Cardiac muscle cell (in vitro differentiated cells and primary cell): ENCODE data around the gene RUNDC3A. TPM values are rescaled to one million over a fixed set of nuclear protein-coding genes. Genes with fewer than 3 reads are reported as not detected.
A peak's percentile ranks its signal among the peaks of the same experiment; 100 is the strongest.

ENCODE experiments used
- DNase-seq, 2 donors: peaks; one replicate each; pipeline versions ENCODE4 v3.0.0 to v3.0.0-alpha.2; 2010 to 2017; ENCODE audit warnings: low read depth in 1 of 2, low spot score in 1 of 2
- H3K27ac ChIP-seq: fragments of 200-600 bp; sonication (generic); 2 replicates; pipeline ENCODE4 v1.5.1; 2016
- H3K27me3 ChIP-seq: fragments of 200-600 bp; sonication (generic); 2 replicates; pipeline ENCODE4 v1.6.0; 2016; ENCODE audit warnings: control low read depth
- H3K36me3 ChIP-seq: fragments of 200-600 bp; sonication (generic); 2 replicates; pipeline ENCODE4 v1.5.1; 2016; ENCODE audit warnings: control low read depth
- H3K4me1 ChIP-seq: fragments of 200-600 bp; sonication (generic); 2 replicates; pipeline ENCODE4 v1.8.1; 2017; ENCODE audit warnings: low read depth, mild to moderate bottlenecking, mixed run types
- H3K4me3 ChIP-seq: fragments of 200-600 bp; sonication (generic); 2 replicates; pipeline ENCODE4 v1.5.1; 2016; ENCODE audit warnings: mild to moderate bottlenecking
- H3K9me3 ChIP-seq: fragments of 200-600 bp; sonication (generic); 2 replicates; pipeline ENCODE4 v1.5.1; 2017; ENCODE audit warnings: low read depth, mild to moderate bottlenecking, control low read depth
- polyA plus RNA-seq: library from polyadenylated mRNA; unstranded; fragments of >200 nt; fragmentation: Nextera tagmentation; extraction: Ambion mirVana; gene quantifications from 2 replicates; pipeline ENCODE4 v1.2.1, GENCODE V29; 2016
- total RNA-seq: library from RNA; depleted of rRNA; stranded (reverse); fragments of >200 nt; gene quantifications from 2 replicates; pipeline ENCODE4 v1.2.3, GENCODE V29; 2016
- TF ChIP-seq, protein P1 (sequence below): IDR thresholded peaks from 2 replicates; pipeline ENCODE4 v1.5.1; 2012; ENCODE audit warnings: low read depth, mild to moderate bottlenecking, low read length

RUNDC3A gene
- total and polyA plus RNA-seq, 2 experiments from 2014 or later: 1.9 to 5.8 TPM

GRCh38 chr17:44307387-44308186, 814 bp upstream of the RUNDC3A start:
- Histone ChIP-seq H3K9me3 (no peaks in the 10 kb centered on the region), H3K27ac (no peak overlapping the region), H3K4me3 (peak overlapping the region; percentile 33), H3K4me1 (peaks cover 7% of the 10 kb centered on the region), H3K36me3 (no peaks in the 10 kb centered on the region), H3K27me3 (peaks cover 10% of the 10 kb centered on the region)
- TF ChIP-seq, protein P1, sequence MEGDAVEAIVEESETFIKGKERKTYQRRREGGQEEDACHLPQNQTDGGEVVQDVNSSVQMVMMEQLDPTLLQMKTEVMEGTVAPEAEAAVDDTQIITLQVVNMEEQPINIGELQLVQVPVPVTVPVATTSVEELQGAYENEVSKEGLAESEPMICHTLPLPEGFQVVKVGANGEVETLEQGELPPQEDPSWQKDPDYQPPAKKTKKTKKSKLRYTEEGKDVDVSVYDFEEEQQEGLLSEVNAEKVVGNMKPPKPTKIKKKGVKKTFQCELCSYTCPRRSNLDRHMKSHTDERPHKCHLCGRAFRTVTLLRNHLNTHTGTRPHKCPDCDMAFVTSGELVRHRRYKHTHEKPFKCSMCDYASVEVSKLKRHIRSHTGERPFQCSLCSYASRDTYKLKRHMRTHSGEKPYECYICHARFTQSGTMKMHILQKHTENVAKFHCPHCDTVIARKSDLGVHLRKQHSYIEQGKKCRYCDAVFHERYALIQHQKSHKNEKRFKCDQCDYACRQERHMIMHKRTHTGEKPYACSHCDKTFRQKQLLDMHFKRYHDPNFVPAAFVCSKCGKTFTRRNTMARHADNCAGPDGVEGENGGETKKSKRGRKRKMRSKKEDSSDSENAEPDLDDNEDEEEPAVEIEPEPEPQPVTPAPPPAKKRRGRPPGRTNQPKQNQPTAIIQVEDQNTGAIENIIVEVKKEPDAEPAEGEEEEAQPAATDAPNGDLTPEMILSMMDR: no peak
- peak; percentile 67 to 85 for DNase-seq

- Histone ChIP-seq H3K27ac (no peak overlapping the region), H3K9me3 (no peaks in the 10 kb centered on the region), H3K4me3 (no peak overlapping the region), H3K27me3 (peaks cover 18% of the 10 kb centered on the region), H3K36me3 (no peaks in the 10 kb centered on the region), H3K4me1 (peaks cover 7% of the 10 kb centered on the region)
- TF ChIP-seq, protein P1: no peak
- DNase-seq: no peak
These were observed 464 bp downstream of the RUNDC3A start for GRCh38 chr17:44308865-44309264.

- no peaks in the 10 kb centered on the region for H3K36me3 ChIP-seq
- no peak for DNase-seq
- peaks cover 24% of the 10 kb centered on the region for H3K27me3 ChIP-seq
- H3K9me3 ChIP-seq: no peaks in the 10 kb centered on the region
- H3K4me3 ChIP-seq: no peak overlapping the region
- TF ChIP-seq, protein P1: no peak
- no peak overlapping the region for H3K27ac ChIP-seq
- peaks cover 7% of the 10 kb centered on the region for H3K4me1 ChIP-seq
These were observed 1.1 kb downstream of the RUNDC3A start for GRCh38 chr17:44309472-44309871.

DNA sequence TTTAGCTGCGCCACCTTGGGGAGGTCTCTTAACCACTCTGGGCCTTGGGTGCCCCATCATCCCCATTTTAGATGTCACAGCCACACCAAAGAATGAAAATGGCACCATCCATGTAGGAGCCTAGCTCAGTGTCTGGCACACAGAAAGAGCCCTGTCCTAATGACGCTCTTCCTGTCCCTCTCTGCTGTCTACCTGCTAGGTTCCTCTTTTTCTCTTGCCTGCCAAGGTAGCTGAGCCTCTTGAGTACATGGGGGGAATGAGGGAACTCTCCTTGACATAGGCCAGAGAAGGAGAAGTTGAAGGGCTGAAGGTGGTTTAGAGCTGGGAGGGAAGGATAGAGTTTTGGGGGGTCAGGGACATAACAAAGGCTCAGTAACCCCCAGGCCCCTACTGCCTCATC, 1.8 kb downstream of the RUNDC3A start:
- Histone ChIP-seq H3K4me1 (peaks cover 7% of the 10 kb centered on the region), H3K36me3 (no peaks in the 10 kb centered on the region), H3K27ac (no peak overlapping the region), H3K4me3 (no peak overlapping the region), H3K27me3 (peaks cover 31% of the 10 kb centered on the region), H3K9me3 (no peaks in the 10 kb centered on the region)
- no peak for DNase-seq
- TF ChIP-seq, protein P1: no peak

- Histone ChIP-seq H3K36me3 (no peaks in the 10 kb centered on the region), H3K27ac (no peak overlapping the region), H3K4me1 (peaks cover 7% of the 10 kb centered on the region), H3K27me3 (peaks cover 36% of the 10 kb centered on the region), H3K9me3 (no peaks in the 10 kb centered on the region), H3K4me3 (no peak overlapping the region)
- TF ChIP-seq, protein P1: no peak
- DNase-seq: no peak
These were observed 2.4 kb downstream of the RUNDC3A start for GRCh38 chr17:44310609-44311376.
